ENCODE measurements around the gene PSMA6.

DNA sequence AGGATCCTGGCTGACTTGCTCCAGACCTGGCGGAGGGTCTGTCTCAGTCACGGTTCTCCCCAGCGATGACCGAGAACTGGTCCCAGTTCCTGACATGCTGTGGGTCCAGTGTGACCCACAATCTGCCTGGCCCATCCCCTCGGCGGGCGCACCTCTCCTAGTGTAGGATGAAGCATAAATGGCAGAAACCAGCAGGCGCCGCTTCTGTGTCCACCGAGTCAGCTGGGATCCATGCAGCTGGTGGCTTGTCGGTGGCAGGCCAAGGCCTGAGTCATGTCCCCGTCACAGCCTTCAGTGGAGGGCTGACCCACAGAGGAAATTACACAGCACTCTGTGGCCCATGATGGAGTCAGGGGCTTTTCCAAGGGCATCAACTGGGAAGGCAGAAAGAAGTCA is 73.9 kb downstream of the PSMA6 start:
- TF ChIP-seq, protein P1, sequence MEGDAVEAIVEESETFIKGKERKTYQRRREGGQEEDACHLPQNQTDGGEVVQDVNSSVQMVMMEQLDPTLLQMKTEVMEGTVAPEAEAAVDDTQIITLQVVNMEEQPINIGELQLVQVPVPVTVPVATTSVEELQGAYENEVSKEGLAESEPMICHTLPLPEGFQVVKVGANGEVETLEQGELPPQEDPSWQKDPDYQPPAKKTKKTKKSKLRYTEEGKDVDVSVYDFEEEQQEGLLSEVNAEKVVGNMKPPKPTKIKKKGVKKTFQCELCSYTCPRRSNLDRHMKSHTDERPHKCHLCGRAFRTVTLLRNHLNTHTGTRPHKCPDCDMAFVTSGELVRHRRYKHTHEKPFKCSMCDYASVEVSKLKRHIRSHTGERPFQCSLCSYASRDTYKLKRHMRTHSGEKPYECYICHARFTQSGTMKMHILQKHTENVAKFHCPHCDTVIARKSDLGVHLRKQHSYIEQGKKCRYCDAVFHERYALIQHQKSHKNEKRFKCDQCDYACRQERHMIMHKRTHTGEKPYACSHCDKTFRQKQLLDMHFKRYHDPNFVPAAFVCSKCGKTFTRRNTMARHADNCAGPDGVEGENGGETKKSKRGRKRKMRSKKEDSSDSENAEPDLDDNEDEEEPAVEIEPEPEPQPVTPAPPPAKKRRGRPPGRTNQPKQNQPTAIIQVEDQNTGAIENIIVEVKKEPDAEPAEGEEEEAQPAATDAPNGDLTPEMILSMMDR (conservative IDR thresholded peaks at IDR 0.05; ENCODE audit: low read depth, low read length): no peak
- no peak for TF ChIP-seq EZH2 (IDR thresholded peaks at IDR 0.05; ENCODE audit: borderline replicate concordance, low read depth, low read length, poor library complexity, severe bottlenecking)
